Subcutaneous adipose tissue (tissue), 4 donors: Measurements from ENCODE around the gene GANC. TPM values are rescaled to one million over a fixed set of nuclear protein-coding genes. Genes with fewer than 3 reads are reported as not detected.

Source experiments
- total RNA-seq, 4 donors: library from RNA; depleted of rRNA; stranded (reverse); fragments of >200 nt; gene quantifications; one replicate each; pipeline ENCODE4 v1.1.0, GENCODE V29; 2016
- TF ChIP-seq, protein P1 (sequence below): fragments of 450-650 bp; IDR thresholded peaks from one replicate; pipeline ENCODE4 v1.5.1; 2016; ENCODE audit warnings: low read depth, mild to moderate bottlenecking, control low read depth, antibody characterized with exemption, moderate library complexity

GANC gene
- total RNA-seq, 4 donors from 2014 or later, result 26.1 to 42.0 (median 35.3) TPM

DNA sequence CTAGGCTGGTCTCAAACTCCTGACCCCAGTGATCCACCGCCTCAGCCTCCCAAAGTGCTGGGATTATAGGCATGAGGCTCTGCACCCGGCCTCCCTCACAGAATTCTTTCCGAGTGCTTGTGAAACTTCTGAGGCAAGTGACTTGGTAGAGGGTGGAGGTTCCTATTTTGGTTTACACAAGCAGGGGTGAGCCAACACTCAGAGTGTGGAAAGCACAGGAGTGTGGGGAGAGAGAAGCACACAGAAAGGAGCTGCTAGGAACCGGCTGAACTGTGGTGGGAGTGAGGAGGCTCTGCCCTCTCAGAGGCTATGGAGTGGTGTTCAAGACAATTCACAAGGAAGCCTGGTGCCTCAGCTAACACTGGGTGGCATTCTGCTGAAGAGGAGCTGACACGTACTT lies 94.0 kb downstream of the GANC start:
- TF ChIP-seq, protein P1, sequence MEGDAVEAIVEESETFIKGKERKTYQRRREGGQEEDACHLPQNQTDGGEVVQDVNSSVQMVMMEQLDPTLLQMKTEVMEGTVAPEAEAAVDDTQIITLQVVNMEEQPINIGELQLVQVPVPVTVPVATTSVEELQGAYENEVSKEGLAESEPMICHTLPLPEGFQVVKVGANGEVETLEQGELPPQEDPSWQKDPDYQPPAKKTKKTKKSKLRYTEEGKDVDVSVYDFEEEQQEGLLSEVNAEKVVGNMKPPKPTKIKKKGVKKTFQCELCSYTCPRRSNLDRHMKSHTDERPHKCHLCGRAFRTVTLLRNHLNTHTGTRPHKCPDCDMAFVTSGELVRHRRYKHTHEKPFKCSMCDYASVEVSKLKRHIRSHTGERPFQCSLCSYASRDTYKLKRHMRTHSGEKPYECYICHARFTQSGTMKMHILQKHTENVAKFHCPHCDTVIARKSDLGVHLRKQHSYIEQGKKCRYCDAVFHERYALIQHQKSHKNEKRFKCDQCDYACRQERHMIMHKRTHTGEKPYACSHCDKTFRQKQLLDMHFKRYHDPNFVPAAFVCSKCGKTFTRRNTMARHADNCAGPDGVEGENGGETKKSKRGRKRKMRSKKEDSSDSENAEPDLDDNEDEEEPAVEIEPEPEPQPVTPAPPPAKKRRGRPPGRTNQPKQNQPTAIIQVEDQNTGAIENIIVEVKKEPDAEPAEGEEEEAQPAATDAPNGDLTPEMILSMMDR, result no peak

DNA sequence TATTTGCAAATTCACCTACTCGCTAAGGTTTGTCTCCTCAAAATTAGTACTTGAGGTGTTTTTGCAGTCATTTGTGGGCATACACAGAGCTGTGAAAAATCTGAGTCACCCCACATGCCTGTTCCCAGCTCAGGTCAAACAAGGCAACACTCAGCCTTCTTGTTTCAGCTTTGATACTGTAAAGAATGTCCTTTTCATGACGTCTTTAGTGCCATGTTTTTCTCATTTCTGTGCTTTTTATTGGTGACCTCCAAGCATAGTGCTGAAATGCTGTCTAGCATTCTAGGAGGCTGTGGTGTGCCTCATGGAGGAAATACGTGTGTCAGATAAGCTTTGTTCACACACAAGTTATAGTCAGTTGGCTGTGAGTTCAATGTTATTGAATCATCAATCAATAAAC lies 95.1 kb downstream of the GANC start:
- TF ChIP-seq, protein P1, result no peak

DNA sequence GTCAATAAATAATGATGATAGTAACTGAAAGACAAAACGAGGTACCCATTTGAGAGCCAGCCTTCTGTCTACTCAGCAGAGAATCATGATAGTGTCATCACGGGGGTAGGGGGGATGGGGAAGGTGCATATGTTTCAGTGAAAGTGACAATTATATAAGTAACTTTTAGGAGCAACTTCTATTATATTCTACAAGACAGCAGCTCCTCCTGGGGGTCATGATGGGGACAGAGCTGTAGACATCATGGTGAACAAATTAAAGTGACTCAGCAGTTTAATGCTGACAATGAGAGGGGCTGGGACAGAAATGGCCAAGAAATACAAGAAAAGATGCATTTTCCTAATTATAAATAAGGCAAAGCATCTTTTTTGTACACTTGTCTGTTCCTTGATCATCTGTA lies 98.1 kb downstream of the GANC start:
- TF ChIP-seq, protein P1, result no peak

DNA sequence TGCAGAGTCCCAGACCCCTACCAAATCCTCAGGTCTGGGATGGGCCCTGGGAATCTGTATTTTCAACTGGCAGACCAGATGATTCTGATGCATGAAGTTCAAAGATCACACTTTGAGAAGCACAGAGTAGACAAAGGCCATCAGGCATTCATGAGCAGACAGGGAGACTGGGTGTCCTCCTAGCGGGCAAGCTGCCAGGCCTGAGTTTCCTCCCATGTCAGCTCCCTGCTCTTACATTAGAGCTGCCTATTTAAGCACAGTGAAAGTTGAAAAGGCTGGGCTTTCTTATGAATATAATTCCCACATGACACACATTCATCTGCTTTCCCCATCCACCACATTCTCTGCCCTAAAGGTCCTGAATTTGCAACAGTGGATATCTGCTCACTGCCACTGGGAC lies 100.3 kb downstream of the GANC start:
- TF ChIP-seq, protein P1, result no peak

DNA sequence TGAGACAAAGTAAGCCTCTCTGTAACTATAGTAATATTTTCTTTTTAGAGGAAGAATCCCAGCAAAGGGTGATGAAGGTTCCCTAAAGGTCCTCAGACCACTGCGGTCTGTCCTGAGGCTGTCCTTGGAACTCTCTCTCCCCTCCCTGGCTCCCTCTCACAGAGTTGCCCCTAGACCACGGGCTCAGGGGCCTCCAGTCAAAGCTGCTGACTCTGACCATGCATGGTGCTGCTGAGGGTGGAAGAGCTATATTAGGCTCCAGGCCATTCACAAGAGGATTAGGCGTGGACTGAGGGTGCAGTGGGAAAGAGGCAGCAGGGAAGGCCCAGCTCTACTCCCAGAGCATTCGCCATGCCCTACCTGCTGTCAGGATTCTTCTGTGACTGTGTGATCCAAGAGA lies 100.9 kb downstream of the GANC start:
- TF ChIP-seq, protein P1, result no peak

DNA sequence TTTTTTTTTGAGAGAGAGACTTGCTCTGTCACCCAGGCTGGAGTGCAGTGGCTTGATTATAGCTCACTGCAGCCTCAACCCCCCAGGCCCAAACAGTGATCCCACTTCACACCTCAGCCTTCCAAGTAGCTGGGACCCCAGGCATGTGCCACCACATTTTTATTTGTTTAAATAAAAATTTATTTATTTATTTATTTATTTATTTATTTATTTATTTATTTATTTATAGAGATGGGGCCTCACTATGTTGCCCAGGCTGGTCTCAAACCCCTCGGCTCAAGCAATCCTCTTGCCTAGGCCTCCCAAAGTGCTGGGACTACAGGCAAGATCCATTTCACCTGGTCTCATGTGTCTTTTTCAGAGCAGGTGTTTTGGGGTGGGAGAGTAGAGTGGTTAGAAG lies 101.8 kb downstream of the GANC start:
- TF ChIP-seq, protein P1, result no peak

DNA sequence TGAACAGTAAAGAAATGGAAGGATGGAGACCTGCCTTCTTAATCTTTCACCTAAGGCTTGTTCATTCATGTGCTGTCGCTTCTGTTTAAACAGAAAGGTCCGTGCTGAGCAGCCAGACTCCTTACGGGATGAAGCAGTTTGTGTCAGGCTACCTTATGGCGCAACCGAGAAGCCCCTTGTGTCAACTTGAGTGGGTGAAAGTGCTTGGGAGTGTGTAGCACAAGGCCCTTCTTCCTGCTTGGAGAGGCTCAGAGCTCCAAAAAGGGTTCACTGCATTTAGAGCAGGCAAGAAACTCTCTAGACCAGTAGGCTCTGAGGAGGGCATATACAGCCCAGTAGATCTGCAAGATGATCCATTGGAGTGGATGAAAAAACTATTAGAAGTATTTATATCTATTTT lies 102.3 kb downstream of the GANC start:
- TF ChIP-seq, protein P1, result no peak
